ENCODE results near the gene DAB2IP.

The DAB2IP gene

DNA sequence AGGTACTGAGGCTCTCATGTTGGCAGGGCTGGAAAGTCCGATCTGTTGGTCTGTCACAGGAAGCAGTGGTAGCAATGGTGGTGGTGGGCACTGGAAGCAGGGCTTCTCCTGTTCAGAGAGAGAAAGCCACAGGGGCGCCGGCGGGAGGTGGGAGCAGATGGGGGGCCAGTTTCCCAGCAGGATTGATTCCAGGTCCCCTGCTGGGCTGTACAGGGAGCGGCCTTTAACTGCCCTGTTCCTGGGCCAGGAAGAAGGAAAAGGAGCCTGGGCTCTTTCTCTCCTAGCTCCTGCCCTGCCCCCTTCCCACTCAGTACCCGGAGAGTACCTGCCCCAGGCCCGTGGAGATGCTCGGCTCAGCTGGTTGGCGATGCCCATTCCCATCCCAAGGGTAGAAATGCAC lies 2.6 kb upstream of the DAB2IP start:
- no peak for DNase-seq
- Histone ChIP-seq H3K4me2 (ENCODE audit: low read length) (no peak overlapping the region), H3K4ac (ENCODE audit: low read depth, low read length) (peak overlapping the region; percentile 35), H4K91ac (ENCODE audit: low read depth, low read length) (peak overlapping the region; percentile 94), H3K23ac (ENCODE audit: low read length) (no peak overlapping the region), H3K79me1 (ENCODE audit: low read length) (peaks cover 46% of the 10 kb centered on the region), H2BK120ac (ENCODE audit: insufficient read depth, low read length, poor library complexity) (peak overlapping the region; percentile 86), H2AK5ac (ENCODE audit: low read length) (peak overlapping the region; percentile 87), H4K8ac (ENCODE audit: low read depth, low read length) (no peak overlapping the region), H3K27ac (ENCODE audit: low read depth, low read length) (no peak overlapping the region), H3K9ac (ENCODE audit: low read length) (no peak overlapping the region), H2BK12ac (ENCODE audit: low read length) (peak overlapping the region; percentile 56), H3K27me3 (ENCODE audit: insufficient read depth, low read length) (no peaks in the 10 kb centered on the region), H3K4me3 (ENCODE audit: low read depth, low read length) (no peak overlapping the region), H3K36me3 (ENCODE audit: control insufficient read depth in 1 of 2, insufficient read depth in 2 of 2, low read length in 2 of 2) (peaks cover 3% of the 10 kb centered on the region in 2 experiments), H2BK5ac (ENCODE audit: low read depth, low read length, poor library complexity) (peak overlapping the region; percentile 45), H3K79me2 (ENCODE audit: control insufficient read depth, insufficient read depth, low read length, poor library complexity) (peaks cover 19% of the 10 kb centered on the region), H3K9me3 (ENCODE audit: insufficient read depth, low read depth, low read length) (peaks cover 2% of the 10 kb centered on the region), H3K18ac (ENCODE audit: low read length) (peak overlapping the region; percentile 28), H3K4me1 (ENCODE audit: control insufficient read depth in 1 of 2, insufficient read depth in 2 of 2, low read length in 2 of 2) (peaks cover 52 to 58% of the 10 kb centered on the region in 2 experiments), H4K12ac (ENCODE audit: low read depth, low read length) (no peak overlapping the region), H3K14ac (ENCODE audit: low read length) (peak overlapping the region; percentile 78), H2AFZ (ENCODE audit: insufficient read depth, low read length, poor library complexity) (no peak overlapping the region)
- no CpG with 5 or more reads among the region's 9 CpGs for WGBS (ENCODE audit: extremely low coverage, insufficient coverage, insufficient read length)

DNA sequence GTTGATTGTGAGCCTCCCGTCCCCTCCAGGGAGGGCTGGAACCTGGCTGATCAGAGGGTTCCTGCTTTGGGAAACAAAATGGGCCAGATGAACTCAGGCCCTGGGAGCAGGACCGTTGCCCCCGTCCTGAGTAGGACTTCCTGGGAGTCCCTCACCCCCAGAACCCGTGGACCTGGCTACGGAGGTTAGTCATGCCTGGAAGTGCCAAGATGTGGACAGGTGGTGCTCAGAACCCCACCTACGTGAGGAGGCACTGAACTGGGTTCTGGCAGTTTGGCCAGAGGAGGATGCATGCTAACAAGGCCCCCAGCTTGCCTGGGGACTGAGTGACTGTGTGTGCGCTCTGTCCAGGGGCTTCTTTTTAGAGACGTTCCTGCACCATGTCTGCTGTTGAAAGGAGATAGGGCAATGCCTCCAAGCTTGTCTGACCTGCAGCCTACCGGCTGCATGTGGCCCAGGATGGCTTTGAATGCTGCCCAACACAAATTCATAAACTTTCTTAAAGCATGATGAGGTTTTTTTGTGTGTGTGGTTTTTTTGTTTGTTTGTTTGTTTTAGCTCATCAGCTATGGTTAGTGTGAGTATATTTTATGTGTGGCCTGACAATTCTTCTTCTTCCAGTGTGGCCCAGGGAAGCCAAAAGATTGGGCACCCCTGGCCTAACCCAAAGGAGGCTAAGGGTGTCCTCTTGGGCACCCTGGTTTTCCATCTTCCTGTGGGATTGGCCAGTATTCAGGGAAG lies 1.8 kb upstream of the DAB2IP start:
- H2AK5ac ChIP-seq (ENCODE audit: low read length) = peak overlapping the region; percentile 87
- no peak overlapping the region for H4K12ac ChIP-seq (ENCODE audit: low read depth, low read length)
- WGBS (ENCODE audit: extremely low coverage, insufficient coverage, insufficient read length) = no CpG with 5 or more reads among the region's 9 CpGs
- peaks cover 3% of the 10 kb centered on the region in 2 experiments for H3K36me3 ChIP-seq (ENCODE audit: control insufficient read depth in 1 of 2, insufficient read depth in 2 of 2, low read length in 2 of 2)
- H2BK120ac ChIP-seq (ENCODE audit: insufficient read depth, low read length, poor library complexity) = peak overlapping the region; percentile 86
- peak overlapping the region; percentile 18 for H4K8ac ChIP-seq (ENCODE audit: low read depth, low read length)
- peak overlapping the region; percentile 9 for H3K4ac ChIP-seq (ENCODE audit: low read depth, low read length)
- no peak for DNase-seq
- peak overlapping the region; percentile 22 for H3K18ac ChIP-seq (ENCODE audit: low read length)
- H3K79me1 ChIP-seq (ENCODE audit: low read length) = peaks cover 46% of the 10 kb centered on the region
- H3K4me1 ChIP-seq (ENCODE audit: control insufficient read depth in 1 of 2, insufficient read depth in 2 of 2, low read length in 2 of 2) = peaks cover 52 to 58% of the 10 kb centered on the region in 2 experiments
- peaks cover 2% of the 10 kb centered on the region for H3K9me3 ChIP-seq (ENCODE audit: insufficient read depth, low read depth, low read length)
- peak overlapping the region; percentile 56 for H2BK12ac ChIP-seq (ENCODE audit: low read length)
- H2BK5ac ChIP-seq (ENCODE audit: low read depth, low read length, poor library complexity) = peak overlapping the region; percentile 87
- peaks cover 21% of the 10 kb centered on the region for H3K79me2 ChIP-seq (ENCODE audit: control insufficient read depth, insufficient read depth, low read length, poor library complexity)
- H3K14ac ChIP-seq (ENCODE audit: low read length) = peak overlapping the region; percentile 78
- no peak overlapping the region for H2AFZ ChIP-seq (ENCODE audit: insufficient read depth, low read length, poor library complexity)
- H3K27me3 ChIP-seq (ENCODE audit: insufficient read depth, low read length) = no peaks in the 10 kb centered on the region
- H3K4me2 ChIP-seq (ENCODE audit: low read length) = peak overlapping the region; percentile 61
- H3K9ac ChIP-seq (ENCODE audit: low read length) = no peak overlapping the region
- H3K27ac ChIP-seq (ENCODE audit: low read depth, low read length) = peak overlapping the region; percentile 55
- no peak overlapping the region for H3K23ac ChIP-seq (ENCODE audit: low read length)
- H4K91ac ChIP-seq (ENCODE audit: low read depth, low read length) = peak overlapping the region; percentile 94
- no peak overlapping the region for H3K4me3 ChIP-seq (ENCODE audit: low read depth, low read length)

DNA sequence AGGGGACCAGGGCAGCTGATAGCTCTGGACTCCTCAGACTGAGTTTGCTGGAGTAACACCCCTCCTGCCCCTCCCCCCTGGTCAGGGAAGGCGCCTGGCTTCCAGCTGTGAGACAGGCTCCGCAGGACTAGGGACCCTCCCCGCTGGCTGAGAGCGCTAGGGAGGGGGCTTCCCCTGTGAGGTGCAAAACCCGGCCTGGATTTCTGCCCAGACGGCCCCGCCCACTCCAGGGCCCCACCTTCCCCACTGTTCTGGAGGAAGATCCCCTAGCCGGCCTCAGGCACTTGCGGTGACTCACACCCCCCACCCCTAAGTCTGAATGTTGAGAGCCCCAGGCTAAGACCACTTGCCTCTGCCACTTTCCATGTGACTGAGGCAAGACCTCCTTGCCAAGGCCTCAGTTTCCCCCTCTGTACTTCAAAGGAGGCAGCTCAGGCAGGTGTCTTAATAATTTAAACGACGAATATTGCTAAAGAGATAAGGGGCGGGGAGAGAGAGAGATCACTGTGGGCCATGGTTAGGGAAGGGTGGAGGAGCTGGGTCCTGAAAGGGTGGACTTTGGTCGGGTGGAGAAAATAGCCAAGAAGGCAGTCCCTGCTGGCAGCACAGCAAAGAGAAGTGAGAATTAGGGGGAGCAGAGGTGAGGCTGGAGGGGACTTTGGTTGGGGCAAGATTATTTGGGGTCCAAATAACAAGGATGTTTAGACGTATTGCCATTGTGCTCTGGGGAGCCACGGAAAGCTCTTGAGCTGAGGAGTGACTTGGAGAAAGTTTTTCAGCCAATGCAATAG lies 1.0 kb upstream of the DAB2IP start:
- Histone ChIP-seq H2BK120ac (ENCODE audit: insufficient read depth, low read length, poor library complexity) (peak overlapping the region; percentile 96), H3K4me1 (ENCODE audit: control insufficient read depth in 1 of 2, insufficient read depth in 2 of 2, low read length in 2 of 2) (peaks cover 49 to 53% of the 10 kb centered on the region in 2 experiments), H3K9ac (ENCODE audit: low read length) (no peak overlapping the region), H2AFZ (ENCODE audit: insufficient read depth, low read length, poor library complexity) (no peak overlapping the region), H4K12ac (ENCODE audit: low read depth, low read length) (no peak overlapping the region), H2BK12ac (ENCODE audit: low read length) (peak overlapping the region; percentile 73), H3K14ac (ENCODE audit: low read length) (peak overlapping the region; percentile 36), H3K27ac (ENCODE audit: low read depth, low read length) (peak overlapping the region; percentile 78), H2BK5ac (ENCODE audit: low read depth, low read length, poor library complexity) (peak overlapping the region; percentile 74), H3K9me3 (ENCODE audit: insufficient read depth, low read depth, low read length) (peaks cover 2% of the 10 kb centered on the region), H3K79me1 (ENCODE audit: low read length) (peaks cover 42% of the 10 kb centered on the region), H3K36me3 (ENCODE audit: control insufficient read depth in 1 of 2, insufficient read depth in 2 of 2, low read length in 2 of 2) (peaks cover 3% of the 10 kb centered on the region in 2 experiments), H3K4me2 (ENCODE audit: low read length) (peak overlapping the region; percentile 97), H3K23ac (ENCODE audit: low read length) (no peak overlapping the region), H4K8ac (ENCODE audit: low read depth, low read length) (no peak overlapping the region), H2AK5ac (ENCODE audit: low read length) (peak overlapping the region; percentile 45), H3K4me3 (ENCODE audit: low read depth, low read length) (no peak overlapping the region), H3K18ac (ENCODE audit: low read length) (peak overlapping the region; percentile 11), H3K27me3 (ENCODE audit: insufficient read depth, low read length) (no peaks in the 10 kb centered on the region), H3K4ac (ENCODE audit: low read depth, low read length) (peak overlapping the region; percentile 80), H3K79me2 (ENCODE audit: control insufficient read depth, insufficient read depth, low read length, poor library complexity) (peaks cover 21% of the 10 kb centered on the region), H4K91ac (ENCODE audit: low read depth, low read length) (peak overlapping the region; percentile 94)
- no peak for DNase-seq
- WGBS (ENCODE audit: extremely low coverage, insufficient coverage, insufficient read length) = no CpG with 5 or more reads among the region's 15 CpGs

DNA sequence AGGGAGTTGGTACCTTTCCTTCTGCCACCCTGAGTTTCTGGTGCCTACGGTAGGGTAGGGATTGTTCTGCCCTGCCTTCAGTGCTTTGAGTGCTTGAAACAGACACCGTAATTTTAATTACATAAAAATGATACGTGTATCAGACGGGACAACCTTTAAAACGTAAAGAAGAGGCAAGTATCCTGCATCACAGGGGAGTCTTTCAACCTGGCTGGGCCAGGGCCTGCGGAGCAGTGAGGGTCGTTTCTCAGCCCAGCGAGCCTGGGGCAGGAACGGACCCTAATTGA lies 483 bp upstream of the DAB2IP start:
- peak overlapping the region; percentile 81 for H3K14ac ChIP-seq (ENCODE audit: low read length)
- peaks cover 2% of the 10 kb centered on the region for H3K9me3 ChIP-seq (ENCODE audit: insufficient read depth, low read depth, low read length)
- H3K18ac ChIP-seq (ENCODE audit: low read length) = peak overlapping the region; percentile 97
- peak overlapping the region; percentile 74 for H2BK5ac ChIP-seq (ENCODE audit: low read depth, low read length, poor library complexity)
- H3K4me2 ChIP-seq (ENCODE audit: low read length) = peak overlapping the region; percentile 97
- H2BK120ac ChIP-seq (ENCODE audit: insufficient read depth, low read length, poor library complexity) = peak overlapping the region; percentile 96
- peak overlapping the region; percentile 78 for H3K27ac ChIP-seq (ENCODE audit: low read depth, low read length)
- no peaks in the 10 kb centered on the region for H3K27me3 ChIP-seq (ENCODE audit: insufficient read depth, low read length)
- peaks cover 3 to 7% of the 10 kb centered on the region in 2 experiments for H3K36me3 ChIP-seq (ENCODE audit: control insufficient read depth in 1 of 2, insufficient read depth in 2 of 2, low read length in 2 of 2)
- no peak overlapping the region for H3K23ac ChIP-seq (ENCODE audit: low read length)
- peak overlapping the region; percentile 98 for H2BK12ac ChIP-seq (ENCODE audit: low read length)
- no peak overlapping the region for H3K9ac ChIP-seq (ENCODE audit: low read length)
- H3K4ac ChIP-seq (ENCODE audit: low read depth, low read length) = peak overlapping the region; percentile 80
- WGBS (ENCODE audit: extremely low coverage, insufficient coverage, insufficient read length) = no CpG with 5 or more reads among the region's 9 CpGs
- H2AK5ac ChIP-seq (ENCODE audit: low read length) = peak overlapping the region; percentile 45
- no peak for DNase-seq
- H2AFZ ChIP-seq (ENCODE audit: insufficient read depth, low read length, poor library complexity) = peak overlapping the region; percentile 96
- H4K91ac ChIP-seq (ENCODE audit: low read depth, low read length) = peak overlapping the region; percentile 94
- H3K4me3 ChIP-seq (ENCODE audit: low read depth, low read length) = peak overlapping the region; percentile 57
- peak overlapping the region; percentile 72 for H4K8ac ChIP-seq (ENCODE audit: low read depth, low read length)
- peaks cover 44 to 51% of the 10 kb centered on the region in 2 experiments for H3K4me1 ChIP-seq (ENCODE audit: control insufficient read depth in 1 of 2, insufficient read depth in 2 of 2, low read length in 2 of 2)
- H4K12ac ChIP-seq (ENCODE audit: low read depth, low read length) = peak overlapping the region; percentile 63
- H3K79me1 ChIP-seq (ENCODE audit: low read length) = peaks cover 40% of the 10 kb centered on the region
- peaks cover 21% of the 10 kb centered on the region for H3K79me2 ChIP-seq (ENCODE audit: control insufficient read depth, insufficient read depth, low read length, poor library complexity)

All from trophoblast cell (in vitro differentiated cells and primary cell).